Endothelial cell of umbilical vein (primary cell): ENCODE measurements around the gene SEMA4C. TPM values are rescaled to one million over a fixed set of nuclear protein-coding genes. Genes with fewer than 3 reads are reported as not detected.

ENCODE experiments used
- BruUV-seq: library from RNA; stranded (reverse); fragments of 400-500 nt; replicated peaks from 2 replicates; lab custom pipeline; 2021; lab: Mats Ljungman, UMichigan
- CTCF ChIA-PET: fragments of 300-600, 350-600 bp; sonication (Branson Sonifier 250); formaldehyde crosslinking; loops from one replicate; lab custom pipeline; 2021; ENCODE audit warnings: antibody characterized with exemption, inconsistent platforms; lab: Charles Lee
- POLR2A ChIA-PET: fragments of 300-600, 350-600 bp; sonication (Branson Sonifier 250); formaldehyde crosslinking; loops from one replicate; lab custom pipeline; 2021; ENCODE audit warnings: antibody characterized with exemption, inconsistent platforms; lab: Charles Lee
- DNase-seq: peaks from one replicate; pipeline ENCODE4 v3.0.0-alpha.2; 2011; ENCODE audit warnings: low read depth, low spot score
- FAIRE-seq: peaks from 2 replicates; lab custom pipeline; 2011; peaks lifted over from hg19 to GRCh38; lab: Jason Lieb, UNC
- H2AFZ ChIP-seq: 2 replicates; pipeline ENCODE4 v1.6.0; 2012; ENCODE audit warnings: low read depth, low read length, control low read depth, inconsistent platforms
- H3K27ac ChIP-seq: 2 replicates; pipeline ENCODE4 v1.5.1; 2011; ENCODE audit warnings: low read depth, mild to moderate bottlenecking, control low read depth, low read length, moderate library complexity; ENCODE audit not compliant: insufficient read depth
- H3K27me3 ChIP-seq, 2 experiments: 2 replicates each; pipeline versions ENCODE4 v1.6.0 to v1.6.1; 2011; ENCODE audit warnings: low read length in 2 of 2, mixed read lengths in 1 of 2; ENCODE audit not compliant: control insufficient read depth in 2 of 2, insufficient read depth in 2 of 2
- H3K36me3 ChIP-seq, 2 experiments: 2 replicates in 1 of 2; 3 replicates in 1 of 2; pipeline ENCODE4 v1.5.1; 2011; ENCODE audit warnings: low read length in 2 of 2, mild to moderate bottlenecking in 1 of 2, moderate library complexity in 1 of 2; ENCODE audit not compliant: control insufficient read depth in 2 of 2, insufficient read depth in 2 of 2; ENCODE audit errors: extremely low read depth in 1 of 2
- H3K4me1 ChIP-seq: 3 replicates; pipeline ENCODE4 v1.5.1; 2011; ENCODE audit warnings: mild to moderate bottlenecking, low read length; ENCODE audit not compliant: control insufficient read depth, insufficient read depth; ENCODE audit errors: extremely low read depth
- H3K4me2 ChIP-seq: 2 replicates; pipeline ENCODE4 v1.6.1; 2011; ENCODE audit warnings: low read length, control low read depth, mixed read lengths; ENCODE audit not compliant: insufficient read depth
- H3K4me3 ChIP-seq, 3 experiments: fragments of 200-600 bp in 1 of 3; sonication (generic), shearing (Covaris generic) in 1 of 3; replicated peaks in 1 of 3; 2 replicates each; pipeline ENCODE4 v1.5.1; 2011 to 2016; ENCODE audit warnings: control low read depth in 3 of 3, low read length in 3 of 3, mild to moderate bottlenecking in 2 of 3, inconsistent platforms in 1 of 3, low read depth in 1 of 3, moderate library complexity in 1 of 3; ENCODE audit not compliant: insufficient read depth in 1 of 3
- H3K79me2 ChIP-seq: 2 replicates; pipeline ENCODE4 v1.6.0; 2012; ENCODE audit warnings: low read length, inconsistent platforms; ENCODE audit not compliant: control insufficient read depth, insufficient read depth
- H3K9ac ChIP-seq: replicated peaks from 2 replicates; pipeline ENCODE3; 2011; ENCODE audit warnings: low read length, control low read depth; ENCODE audit not compliant: insufficient read depth; ENCODE audit errors: extremely low read depth
- H3K9me1 ChIP-seq: replicated peaks from 3 replicates; pipeline ENCODE4 v1.6.0; 2011; ENCODE audit warnings: mild to moderate bottlenecking, low read length; ENCODE audit not compliant: control insufficient read depth, insufficient read depth; ENCODE audit errors: extremely low read depth
- H3K9me3 ChIP-seq: replicated peaks from 2 replicates; pipeline ENCODE4 v1.5.1; 2012; ENCODE audit warnings: low read length, inconsistent platforms; ENCODE audit not compliant: control insufficient read depth, insufficient read depth
- H4K20me1 ChIP-seq: replicated peaks from 2 replicates; pipeline ENCODE3; 2011; ENCODE audit warnings: mild to moderate bottlenecking, low read length; ENCODE audit not compliant: control insufficient read depth, insufficient read depth; ENCODE audit errors: extremely low read depth
- EZH2 ChIP-seq: IDR thresholded peaks from 2 replicates; pipeline ENCODE4 v1.6.1; 2012; ENCODE audit warnings: borderline replicate concordance, low read depth, mild to moderate bottlenecking, moderate library complexity, low read length, inconsistent platforms; ENCODE audit not compliant: severe bottlenecking
- FOS ChIP-seq: IDR thresholded peaks from 2 replicates; pipeline ENCODE4 v1.6.1; 2011; ENCODE audit warnings: mild to moderate bottlenecking, low read length, moderate library complexity, borderline replicate concordance; ENCODE audit not compliant: insufficient read depth
- GATA2 ChIP-seq: IDR thresholded peaks from 2 replicates; pipeline ENCODE4 v1.7.0; 2011; ENCODE audit warnings: low read depth, mild to moderate bottlenecking, moderate library complexity, mixed read lengths, low read length; ENCODE audit not compliant: insufficient read length, insufficient read depth
- JUN ChIP-seq: IDR thresholded peaks from 2 replicates; pipeline ENCODE4 v1.6.1; 2011; ENCODE audit warnings: borderline replicate concordance, low read depth; ENCODE audit not compliant: insufficient read length, insufficient read depth
- MYC ChIP-seq: IDR thresholded peaks from one replicate; pipeline ENCODE4 v1.6.1; 2011; ENCODE audit warnings: mild to moderate bottlenecking, low read depth, low read length
- POLR2A ChIP-seq: IDR thresholded peaks from 2 replicates; pipeline ENCODE4 v1.6.1; 2012; ENCODE audit warnings: low read depth, mild to moderate bottlenecking, control low read depth, low read length
- POLR2AphosphoS5 ChIP-seq: IDR thresholded peaks from 2 replicates; pipeline ENCODE4 v1.6.1; 2012; ENCODE audit warnings: low read depth, mild to moderate bottlenecking, control low read depth, low read length, moderate library complexity; ENCODE audit not compliant: insufficient read depth
- dilution Hi-C: fragments of 300-500 bp; cut with MboI; formaldehyde crosslinking; loops from one replicate; pipeline ENCODE4 v1.15.0; 2019; ENCODE audit warnings: low sequenced_read_pairs; ENCODE audit not compliant: extremely low pct_ligation_motif_present
- intact Hi-C: fragments of 100-400 bp; cut with micrococcal nuclease; formaldehyde crosslinking; loops from one replicate; pipeline ENCODE4 v1.10.0; 2022
- polyA plus RNA-seq, 4 experiments: library from polyadenylated mRNA; depleted of rRNA in 3 of 4; stranded (reverse) in 3 of 4; unstranded in 1 of 4; fragments of >200 nt; gene quantifications; 2 replicates each; pipeline versions ENCODE4 v1.2.1 to v1.2.3, GENCODE V29; 2011 to 2012; ENCODE audit warnings: missing spikeins in 1 of 4
- total RNA-seq: library from RNA; stranded (reverse); gene quantifications from 2 replicates; pipeline ENCODE4 v1.2.3, GENCODE V29; 2021
- TF ChIP-seq, protein P1 (sequence below): IDR thresholded peaks from 2 replicates; pipeline ENCODE4 v1.6.1; 2011; ENCODE audit not compliant: insufficient read depth, insufficient read length
- TF ChIP-seq, protein P2 (sequence below), 2 donors: IDR thresholded peaks; 1 replicate in 1 of 2; 2 replicates in 1 of 2; pipeline ENCODE4 v1.5.1; 2011; ENCODE audit warnings: low read length in 2 of 2, mild to moderate bottlenecking in 2 of 2, moderate library complexity in 2 of 2, control low read depth in 1 of 2, inconsistent platforms in 1 of 2, low read depth in 1 of 2; ENCODE audit not compliant: insufficient read depth in 1 of 2; ENCODE audit errors: extremely low read depth in 1 of 2

SEMA4C gene
- total and polyA plus RNA-seq, 2 donors (not counting 3 experiments of a cell fraction or from before 2014, with no cell fraction given): 16.4 to 17.3 TPM

DNA sequence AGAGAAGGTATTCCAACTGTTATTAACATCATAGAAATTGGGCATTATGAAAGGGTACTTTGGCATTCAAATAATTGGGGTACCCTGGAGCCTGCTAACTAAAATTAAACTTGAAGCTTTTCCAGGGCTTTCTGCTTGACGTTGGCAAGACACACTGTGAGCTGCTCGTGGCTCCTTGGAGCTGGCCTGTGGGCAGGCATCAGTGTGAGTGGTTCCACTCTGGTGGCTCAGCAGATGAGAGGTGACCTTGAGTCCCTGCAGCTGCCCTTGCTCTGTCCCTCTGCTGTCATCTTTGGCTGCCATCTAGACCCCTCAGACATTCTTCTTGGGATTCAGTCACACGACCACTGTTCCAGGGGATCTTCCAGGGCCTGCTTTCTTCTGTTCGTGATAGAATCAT, 47.1 kb downstream of the SEMA4C start:
- intact Hi-C loops: no loop called here
- no peak overlapping the region for H2AFZ ChIP-seq
- no peaks in the 10 kb centered on the region for H3K9me3 ChIP-seq
- TF ChIP-seq, protein P1, sequence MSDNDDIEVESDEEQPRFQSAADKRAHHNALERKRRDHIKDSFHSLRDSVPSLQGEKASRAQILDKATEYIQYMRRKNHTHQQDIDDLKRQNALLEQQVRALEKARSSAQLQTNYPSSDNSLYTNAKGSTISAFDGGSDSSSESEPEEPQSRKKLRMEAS: no peak
- TF ChIP-seq POLR2AphosphoS5 (no peak), GATA2 (no peak), POLR2A (no peak), JUN (no peak), MYC (no peak), FOS (no peak), EZH2 (no peak)
- TF ChIP-seq, protein P2, sequence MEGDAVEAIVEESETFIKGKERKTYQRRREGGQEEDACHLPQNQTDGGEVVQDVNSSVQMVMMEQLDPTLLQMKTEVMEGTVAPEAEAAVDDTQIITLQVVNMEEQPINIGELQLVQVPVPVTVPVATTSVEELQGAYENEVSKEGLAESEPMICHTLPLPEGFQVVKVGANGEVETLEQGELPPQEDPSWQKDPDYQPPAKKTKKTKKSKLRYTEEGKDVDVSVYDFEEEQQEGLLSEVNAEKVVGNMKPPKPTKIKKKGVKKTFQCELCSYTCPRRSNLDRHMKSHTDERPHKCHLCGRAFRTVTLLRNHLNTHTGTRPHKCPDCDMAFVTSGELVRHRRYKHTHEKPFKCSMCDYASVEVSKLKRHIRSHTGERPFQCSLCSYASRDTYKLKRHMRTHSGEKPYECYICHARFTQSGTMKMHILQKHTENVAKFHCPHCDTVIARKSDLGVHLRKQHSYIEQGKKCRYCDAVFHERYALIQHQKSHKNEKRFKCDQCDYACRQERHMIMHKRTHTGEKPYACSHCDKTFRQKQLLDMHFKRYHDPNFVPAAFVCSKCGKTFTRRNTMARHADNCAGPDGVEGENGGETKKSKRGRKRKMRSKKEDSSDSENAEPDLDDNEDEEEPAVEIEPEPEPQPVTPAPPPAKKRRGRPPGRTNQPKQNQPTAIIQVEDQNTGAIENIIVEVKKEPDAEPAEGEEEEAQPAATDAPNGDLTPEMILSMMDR (IDR thresholded peaks at IDR 0.05; ENCODE audit: extremely low read depth in 1 of 2, insufficient read depth in 1 of 2, low read depth in 1 of 2, low read length in 2 of 2): no peak
- H4K20me1 ChIP-seq: no peaks in the 10 kb centered on the region
- H3K79me2 ChIP-seq: peaks cover 6% of the 10 kb centered on the region
- H3K27me3 ChIP-seq: no peaks in the 10 kb centered on the region
- no peak overlapping the region for H3K4me3 ChIP-seq
- CTCF ChIA-PET: no interaction called here
- dilution Hi-C loops: no loop called here
- no peaks in the 10 kb centered on the region for H3K9me1 ChIP-seq
- H3K36me3 ChIP-seq: peaks cover 0 to 12% of the 10 kb centered on the region in 2 experiments
- peaks cover under 1% of the 10 kb centered on the region for H3K4me1 ChIP-seq
- no peak for DNase-seq
- H3K9ac ChIP-seq: no peak overlapping the region
- no peak overlapping the region for H3K4me2 ChIP-seq
- no TSS peak for BruUV-seq
- no peak overlapping the region for H3K27ac ChIP-seq
- FAIRE-seq: no peak
- POLR2A ChIA-PET: no interaction called here
